SK-N-SH (cell line): Measurements from ENCODE around the gene TEAD4. TPM values are rescaled to one million over a fixed set of nuclear protein-coding genes. Genes with fewer than 3 reads are reported as not detected.

ENCODE experiments used
- CTCF ChIA-PET: fragments of 300-600, 350-600 bp; formaldehyde crosslinking; extraction: SDS; loops from one replicate; lab custom pipeline; 2021; lab: Yijun Ruan, JAX
- POLR2A ChIA-PET: fragments of 350-600 bp; sonication (Branson Sonifier 250); formaldehyde crosslinking; extraction: SDS; loops from one replicate; lab custom pipeline; 2020; ENCODE audit warnings: antibody characterized with exemption, inconsistent platforms; lab: Yijun Ruan, JAX
- DNase-seq: peaks from one replicate; pipeline ENCODE4 v3.0.0; 2012
- H2AFZ ChIP-seq: fragments of 200-600 bp; sonication (generic); 2 replicates; pipeline ENCODE4 v1.8.1; 2016; ENCODE audit warnings: antibody characterized with exemption, mild to moderate bottlenecking, low read depth
- H3F3A ChIP-seq: fragments of 200-600 bp; sonication (generic); replicated peaks from 2 replicates; pipeline ENCODE3; 2016; ENCODE audit warnings: antibody characterized with exemption, mild to moderate bottlenecking; ENCODE audit not compliant: insufficient read depth
- H3K27ac ChIP-seq, 2 experiments: fragments of 200-500 bp in 1 of 2; fragments of 200-600 bp in 1 of 2; sonication (Bioruptor generic) in 1 of 2; sonication (generic), shearing (Covaris generic) in 1 of 2; 2 replicates each; pipeline versions ENCODE4 v1.5.1 to v1.6.1; 2014 to 2016; ENCODE audit warnings: low read depth in 2 of 2, inconsistent platforms in 1 of 2, low read length in 1 of 2, mild to moderate bottlenecking in 1 of 2, mixed read lengths in 1 of 2
- H3K27me3 ChIP-seq: fragments of 200-600 bp; sonication (generic), shearing (Covaris generic); 2 replicates; pipeline ENCODE4 v1.6.1; 2016; ENCODE audit warnings: mixed run types; ENCODE audit not compliant: insufficient read depth
- H3K36me3 ChIP-seq, 2 experiments: fragments of 200-500 bp in 1 of 2; fragments of 200-600 bp in 1 of 2; sonication (Bioruptor generic) in 1 of 2; sonication (generic) in 1 of 2; replicated peaks in 1 of 2; 2 replicates each; pipeline versions ENCODE3 to v1.5.1; 2014 to 2016; ENCODE audit warnings: low read length in 1 of 2, mild to moderate bottlenecking in 1 of 2; ENCODE audit not compliant: insufficient read depth in 2 of 2, control insufficient read depth in 1 of 2
- H3K4me1 ChIP-seq, 2 experiments: fragments of 200-500 bp in 1 of 2; fragments of 200-600 bp in 1 of 2; sonication (Bioruptor generic) in 1 of 2; sonication (generic), shearing (Covaris generic) in 1 of 2; 2 replicates each; pipeline versions ENCODE4 v1.5.1 to v1.6.1; 2014 to 2016; ENCODE audit warnings: low read depth in 1 of 2, low read length in 1 of 2, mixed run types in 1 of 2; ENCODE audit not compliant: insufficient read depth in 2 of 2, control insufficient read depth in 1 of 2
- H3K4me2 ChIP-seq: fragments of 200-600 bp; sonication (generic), shearing (Covaris generic); 2 replicates; pipeline ENCODE4 v1.6.1; 2017; ENCODE audit warnings: mixed run types
- H3K4me3 ChIP-seq, 2 experiments: fragments of 200-500 bp in 1 of 2; fragments of 200-600 bp in 1 of 2; sonication (Bioruptor generic) in 1 of 2; sonication (generic), shearing (Covaris generic) in 1 of 2; 2 replicates each; pipeline versions ENCODE4 v1.5.1 to v1.8.1; 2014 to 2016; ENCODE audit warnings: low read depth in 2 of 2, inconsistent platforms in 1 of 2, low read length in 1 of 2, mild to moderate bottlenecking in 1 of 2, mixed read lengths in 1 of 2, moderate library complexity in 1 of 2
- H3K79me2 ChIP-seq: fragments of 200-600 bp; sonication (generic); 2 replicates; pipeline ENCODE4 v1.8.1; 2017; ENCODE audit warnings: mild to moderate bottlenecking; ENCODE audit not compliant: insufficient read depth
- H3K9ac ChIP-seq: fragments of 200-600 bp; sonication (generic); 2 replicates; pipeline ENCODE4 v1.6.1; 2017; ENCODE audit warnings: mixed run types
- H3K9me2 ChIP-seq: fragments of 200-600 bp; sonication (generic); 2 replicates; pipeline ENCODE4 v1.6.1; 2017; ENCODE audit warnings: mixed run types
- H3K9me3 ChIP-seq: fragments of 200-600 bp; sonication (generic); 2 replicates; pipeline ENCODE4 v1.6.1; 2017; ENCODE audit warnings: mixed run types, mild to moderate bottlenecking, moderate library complexity
- H4K20me1 ChIP-seq: fragments of 200-600 bp; sonication (generic); 2 replicates; pipeline ENCODE4 v1.6.1; 2017; ENCODE audit warnings: mild to moderate bottlenecking, mixed run types; ENCODE audit not compliant: insufficient read depth
- ELF1 ChIP-seq: IDR thresholded peaks from 2 replicates; pipeline ENCODE4 v1.4.0; 2012
- FOSL2 ChIP-seq: IDR thresholded peaks from 2 replicates; pipeline ENCODE4 v1.4.0; 2012; ENCODE audit warnings: low read depth, mild to moderate bottlenecking, moderate library complexity, borderline replicate concordance
- FOXJ3 ChIP-seq: sonication (generic); formaldehyde crosslinking; IDR thresholded peaks from 2 replicates; pipeline ENCODE4 v1.5.1; 2020; ENCODE audit warnings: mild to moderate bottlenecking, missing genetic modification reagents
- FOXM1 ChIP-seq: IDR thresholded peaks from 2 replicates; pipeline ENCODE4 v1.4.0; 2012; ENCODE audit warnings: low read depth, mild to moderate bottlenecking
- GATA2 ChIP-seq: sonication (generic); formaldehyde crosslinking; IDR thresholded peaks from 2 replicates; pipeline ENCODE4 v1.5.0; 2020; ENCODE audit warnings: mild to moderate bottlenecking, missing genetic modification reagents
- IRF3 ChIP-seq: fragments of 150-350 bp; IDR thresholded peaks from 2 replicates; pipeline ENCODE4 v1.6.1; 2016; ENCODE audit warnings: mild to moderate bottlenecking, low read depth, low read length
- JUND ChIP-seq: IDR thresholded peaks from 2 replicates; pipeline ENCODE4 v1.4.0; 2012
- MAX ChIP-seq: IDR thresholded peaks from 2 replicates; pipeline ENCODE4 v1.4.0; 2012; ENCODE audit warnings: low read depth
- MXI1 ChIP-seq: IDR thresholded peaks from 2 replicates; pipeline ENCODE4 v1.6.1; 2012; ENCODE audit warnings: mild to moderate bottlenecking, low read depth, low read length, improper control_type of control experiment
- NFIC ChIP-seq: IDR thresholded peaks from 2 replicates; pipeline ENCODE4 v1.4.0; 2012; ENCODE audit warnings: borderline replicate concordance
- NRF1 ChIP-seq: IDR thresholded peaks from 2 replicates; pipeline ENCODE4 v1.6.1; 2012; ENCODE audit warnings: low read depth, mild to moderate bottlenecking, low read length
- PBX3 ChIP-seq: IDR thresholded peaks from 2 replicates; pipeline ENCODE4; 2012
- POLR2AphosphoS5 ChIP-seq: IDR thresholded peaks from 2 replicates; pipeline ENCODE4 v1.6.1; 2012; ENCODE audit warnings: low read depth, low read length
- RAD21 ChIP-seq: IDR thresholded peaks from 2 replicates; pipeline ENCODE4 v1.6.1; 2012; ENCODE audit warnings: mild to moderate bottlenecking, low read length
- RFX5 ChIP-seq: IDR thresholded peaks from 2 replicates; pipeline ENCODE4 v1.6.1; 2012; ENCODE audit warnings: mild to moderate bottlenecking, improper control_type of control experiment, low read length
- RXRA ChIP-seq: IDR thresholded peaks from 2 replicates; pipeline ENCODE4 v1.4.0; 2012; ENCODE audit warnings: low read depth, mild to moderate bottlenecking, borderline replicate concordance
- SIN3A ChIP-seq: IDR thresholded peaks from 2 replicates; pipeline ENCODE4 v1.6.1; 2012; ENCODE audit warnings: low read depth, mild to moderate bottlenecking, low read length, moderate library complexity, borderline replicate concordance
- TAF1 ChIP-seq: IDR thresholded peaks from 2 replicates; pipeline ENCODE4 v1.6.1; 2012; ENCODE audit warnings: low read depth, mild to moderate bottlenecking, low read length, moderate library complexity, borderline replicate concordance
- TEAD4 ChIP-seq: IDR thresholded peaks from 2 replicates; pipeline ENCODE4 v1.4.0; 2012; ENCODE audit warnings: mild to moderate bottlenecking, borderline replicate concordance; ENCODE audit not compliant: insufficient read depth
- USF2 ChIP-seq: fragments of 150-350 bp; IDR thresholded peaks from 2 replicates; pipeline ENCODE4 v1.6.1; 2017; ENCODE audit warnings: antibody characterized with exemption, low read length, low read depth, borderline replicate concordance
- YY1 ChIP-seq: IDR thresholded peaks from 2 replicates; pipeline ENCODE4 v1.4.0; 2012; ENCODE audit warnings: low read depth, mild to moderate bottlenecking
- ZBTB33 ChIP-seq: IDR thresholded peaks from 2 replicates; pipeline ENCODE4 v1.4.0; 2012; ENCODE audit warnings: low read depth, borderline replicate concordance
- WGBS: methylation state at CpG from one replicate; pipeline ENCODE4 v1.1.6; 2017; ENCODE audit warnings: low lambda C conversion rate; 5-methylcytosine and 5-hydroxymethylcytosine counted together
- polyA plus RNA-seq, 3 experiments: library from polyadenylated mRNA; depleted of rRNA; stranded (reverse); fragments of >200 nt; gene quantifications; 2 replicates each; pipeline ENCODE4 v1.2.3, GENCODE V29; 2012

The TEAD4 gene
- polyA plus RNA-seq, 1 of the 3 experiments (the other 2 are of a cell fraction), result 27.1 TPM

GRCh38 chr12:2997989-2998670 lies 38.9 kb downstream of the TEAD4 start:
- Histone ChIP-seq H3K79me2 (no peaks in the 10 kb centered on the region), H3K27me3 (no peaks in the 10 kb centered on the region), H3F3A (no peaks in the 10 kb centered on the region), H3K9ac (no peak overlapping the region), H4K20me1 (no peaks in the 10 kb centered on the region; the same call in 1 of the 2 replicates), H3K4me2 (no peak overlapping the region), H2AFZ (no peak overlapping the region), H3K9me3 (no peaks in the 10 kb centered on the region), H3K36me3 (no peaks in the 10 kb centered on the region), H3K4me1 (peaks cover 0 to 5% of the 10 kb centered on the region in 2 experiments; a peak in 2 of 4 replicates), H3K4me3 (no peak overlapping the region), H3K9me2 (no peaks in the 10 kb centered on the region), H3K27ac (peak overlapping the region in 1 of 2 experiments; percentile 35; a peak in 1 of 4 replicates)
- 91% methylated on average over 15 of the region's 15 CpGs for WGBS
- ChIA-PET POLR2A (no interaction called here), CTCF (interaction anchor here (0.9 kb wide), 1 partner anchor 35 kb away, joined by 4 read pairs; no protein-coding TSS in a partner anchor)
- no peak for TF ChIP-seq RFX5
- TF ChIP-seq FOXM1, result no peak
- TF ChIP-seq NRF1, result no peak
- no peak for TF ChIP-seq SIN3A
- no peak for TF ChIP-seq TAF1
- no peak for TF ChIP-seq FOSL2
- no peak for TF ChIP-seq TEAD4
- no peak for TF ChIP-seq RAD21
- no peak for TF ChIP-seq POLR2AphosphoS5
- no peak for TF ChIP-seq MAX
- TF ChIP-seq NFIC, result no peak
- no peak for TF ChIP-seq JUND
- TF ChIP-seq RXRA, result no peak
- TF ChIP-seq FOXJ3, result no peak
- TF ChIP-seq USF2, result no peak
- no peak for DNase-seq

GRCh38 chr12:2998789-2999264 lies 39.6 kb downstream of the TEAD4 start:
- Histone ChIP-seq H2AFZ (no peak overlapping the region), H3F3A (no peaks in the 10 kb centered on the region), H3K27ac (peak overlapping the region in 1 of 2 experiments; percentile 35; a peak in 2 of 4 replicates), H3K27me3 (no peaks in the 10 kb centered on the region), H3K4me3 (no peak overlapping the region), H3K79me2 (no peaks in the 10 kb centered on the region), H3K4me1 (peaks cover 5 to 6% of the 10 kb centered on the region in 2 experiments; a peak in 2 of 4 replicates), H3K9me3 (no peaks in the 10 kb centered on the region), H4K20me1 (no peaks in the 10 kb centered on the region; the same call in 1 of the 2 replicates), H3K36me3 (no peaks in the 10 kb centered on the region), H3K4me2 (peak overlapping the region; percentile 60), H3K9ac (no peak overlapping the region), H3K9me2 (no peaks in the 10 kb centered on the region)
- CTCF ChIA-PET, result interaction anchor here (0.9 to 1.3 kb wide), 3 partner anchors 26 to 114 kb away, joined by 3 to 5 read pairs (median 4); no protein-coding TSS in a partner anchor
- WGBS, result 61% methylated on average over 11 of the region's 12 CpGs
- no peak for DNase-seq
- POLR2A ChIA-PET, result no interaction called here
- TF ChIP-seq YY1 (no peak), PBX3 (no peak), TEAD4 (no peak), RFX5 (no peak), IRF3 (no peak), USF2 (no peak), ELF1 (no peak), MXI1 (no peak), ZBTB33 (no peak), NRF1 (no peak), GATA2 (CRISPR knock-in tag) (no peak), SIN3A (no peak)
